ENCODE data around the gene FLT4. TPM values are rescaled to one million over a fixed set of nuclear protein-coding genes. Genes with fewer than 3 reads are reported as not detected.

FLT4 gene
- total and polyA plus RNA-seq, 9 donors, result 3.3 to 18.5 (median 7.0) TPM

DNA sequence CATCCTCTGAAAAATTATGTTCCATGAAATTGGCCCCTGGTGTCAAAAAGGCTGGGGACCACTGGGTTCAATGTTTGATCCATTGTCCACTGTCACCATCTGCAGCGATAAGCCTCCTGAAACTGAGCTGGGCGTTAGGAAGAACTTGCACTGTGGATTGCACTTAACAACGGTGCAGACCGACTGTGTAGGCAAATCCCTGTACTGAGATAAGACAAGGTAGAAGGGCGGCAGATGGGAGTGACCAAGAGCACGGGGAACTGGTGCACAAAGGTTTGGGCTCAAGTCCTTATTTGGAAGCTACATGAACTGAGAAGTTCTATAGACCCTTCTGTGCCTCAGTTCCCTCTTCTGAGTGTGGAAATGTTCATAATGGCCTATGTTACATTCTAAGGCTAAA lies 41.6 kb upstream of the FLT4 start:
- Histone ChIP-seq H3K4me3 (no peak overlapping the region), H3K4me1 (ENCODE audit: insufficient read depth) (no peaks in the 10 kb centered on the region), H3K27me3 (no peaks in the 10 kb centered on the region), H3K27ac (no peak overlapping the region), H3K9me3 (no peaks in the 10 kb centered on the region), H3K36me3 (no peaks in the 10 kb centered on the region)
- no peak for DNase-seq
- intact Hi-C loops (cut with DNase I), result no loop called here
- WGBS, 3 donors, result 76 to 85% (median 82%) methylated on average over 6 of the region's 6 CpGs
- no peak for TF ChIP-seq EP300 (IDR thresholded peaks at IDR 0.05)
- TF ChIP-seq POLR2A (IDR thresholded peaks at IDR 0.05), result no peak
- TF ChIP-seq, protein P1, sequence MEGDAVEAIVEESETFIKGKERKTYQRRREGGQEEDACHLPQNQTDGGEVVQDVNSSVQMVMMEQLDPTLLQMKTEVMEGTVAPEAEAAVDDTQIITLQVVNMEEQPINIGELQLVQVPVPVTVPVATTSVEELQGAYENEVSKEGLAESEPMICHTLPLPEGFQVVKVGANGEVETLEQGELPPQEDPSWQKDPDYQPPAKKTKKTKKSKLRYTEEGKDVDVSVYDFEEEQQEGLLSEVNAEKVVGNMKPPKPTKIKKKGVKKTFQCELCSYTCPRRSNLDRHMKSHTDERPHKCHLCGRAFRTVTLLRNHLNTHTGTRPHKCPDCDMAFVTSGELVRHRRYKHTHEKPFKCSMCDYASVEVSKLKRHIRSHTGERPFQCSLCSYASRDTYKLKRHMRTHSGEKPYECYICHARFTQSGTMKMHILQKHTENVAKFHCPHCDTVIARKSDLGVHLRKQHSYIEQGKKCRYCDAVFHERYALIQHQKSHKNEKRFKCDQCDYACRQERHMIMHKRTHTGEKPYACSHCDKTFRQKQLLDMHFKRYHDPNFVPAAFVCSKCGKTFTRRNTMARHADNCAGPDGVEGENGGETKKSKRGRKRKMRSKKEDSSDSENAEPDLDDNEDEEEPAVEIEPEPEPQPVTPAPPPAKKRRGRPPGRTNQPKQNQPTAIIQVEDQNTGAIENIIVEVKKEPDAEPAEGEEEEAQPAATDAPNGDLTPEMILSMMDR (IDR thresholded peaks at IDR 0.05), result no peak

DNA sequence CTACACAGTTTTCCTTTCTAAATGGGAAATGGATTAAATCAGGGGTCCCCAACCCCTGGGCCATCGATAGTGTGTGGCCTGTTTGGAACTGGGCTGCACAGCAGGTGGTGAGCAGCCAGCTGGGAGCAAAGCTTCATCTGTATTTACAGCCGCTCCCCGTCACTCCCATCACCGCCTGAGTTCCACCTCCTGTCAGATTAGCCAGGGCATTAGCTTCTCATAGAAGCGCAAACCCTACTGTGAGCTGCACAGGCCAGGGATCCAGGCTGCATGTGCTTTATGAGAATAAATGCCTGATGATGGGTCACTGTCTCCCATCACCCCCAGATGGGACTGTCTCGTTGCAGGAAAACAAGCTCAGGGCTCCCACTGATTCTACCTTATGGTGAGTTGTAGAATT lies 41.2 kb upstream of the FLT4 start:
- H3K36me3 ChIP-seq, result no peaks in the 10 kb centered on the region
- H3K4me3 ChIP-seq, result no peak overlapping the region
- no peaks in the 10 kb centered on the region for H3K27me3 ChIP-seq
- 55 to 62% (median 60%) methylated on average over 6 of the region's 6 CpGs for WGBS, 3 donors
- H3K27ac ChIP-seq, result no peak overlapping the region
- no peak for DNase-seq
- TF ChIP-seq, protein P1 (IDR thresholded peaks at IDR 0.05), result no peak
- no peak for TF ChIP-seq EP300 (IDR thresholded peaks at IDR 0.05)
- no peak for TF ChIP-seq POLR2A (IDR thresholded peaks at IDR 0.05)
- intact Hi-C loops (cut with DNase I), result no loop called here
- no peaks in the 10 kb centered on the region for H3K9me3 ChIP-seq
- no peaks in the 10 kb centered on the region for H3K4me1 ChIP-seq (ENCODE audit: insufficient read depth)

GRCh38 chr5:180689775-180690174 lies 40.4 kb upstream of the FLT4 start:
- TF ChIP-seq, protein P1 (IDR thresholded peaks at IDR 0.05), result no peak
- no peak for TF ChIP-seq POLR2A (IDR thresholded peaks at IDR 0.05)
- TF ChIP-seq EP300 (IDR thresholded peaks at IDR 0.05), result no peak
- no peak for DNase-seq
- no peaks in the 10 kb centered on the region for H3K9me3 ChIP-seq
- H3K36me3 ChIP-seq, result no peaks in the 10 kb centered on the region
- no peak overlapping the region for H3K4me3 ChIP-seq
- no peaks in the 10 kb centered on the region for H3K27me3 ChIP-seq
- H3K4me1 ChIP-seq (ENCODE audit: insufficient read depth), result no peaks in the 10 kb centered on the region
- no peak overlapping the region for H3K27ac ChIP-seq
- intact Hi-C loops (cut with DNase I), result no loop called here
- WGBS, 3 donors, result 11 to 20% (median 19%) methylated on average over 7 of the region's 7 CpGs

- WGBS, 3 donors, result 46 to 48% (median 48%) methylated on average over 13 of the region's 13 CpGs
- H3K4me3 ChIP-seq, result no peak overlapping the region
Measured at GRCh38 chr5:180689071-180689694, 39.8 kb upstream of the FLT4 start.

More at GRCh38 chr5:180689071-180689694, 39.8 kb upstream of the FLT4 start:
- no peak overlapping the region for H3K27ac ChIP-seq
- H3K36me3 ChIP-seq, result no peaks in the 10 kb centered on the region
- intact Hi-C loops (cut with DNase I), result no loop called here
- H3K4me1 ChIP-seq (ENCODE audit: insufficient read depth), result no peaks in the 10 kb centered on the region
- H3K27me3 ChIP-seq, result no peaks in the 10 kb centered on the region
- TF ChIP-seq EP300 (IDR thresholded peaks at IDR 0.05), result no peak
- TF ChIP-seq, protein P1 (IDR thresholded peaks at IDR 0.05), result no peak
- TF ChIP-seq POLR2A (IDR thresholded peaks at IDR 0.05), result no peak
- no peak for DNase-seq
- H3K9me3 ChIP-seq, result no peaks in the 10 kb centered on the region

Data from ovary (tissue), 9 donors.